ENCODE measurements around the gene TFG.

TFG gene

GRCh38 chr3:100702980-100703345, 6.3 kb upstream of the TFG start:
- no peak for DNase-seq (ENCODE audit: extremely low spot score, insufficient read length, low read depth)
- FAIRE-seq, result no peak

GRCh38 chr3:100703865-100704264, 5.4 kb upstream of the TFG start:
- DNase-seq (ENCODE audit: extremely low spot score, insufficient read length, low read depth) (no peak), FAIRE-seq (no peak)

GRCh38 chr3:100706365-100706764, 2.9 kb upstream of the TFG start:
- DNase-seq (ENCODE audit: extremely low spot score, insufficient read length, low read depth) (no peak), FAIRE-seq (no peak)

- no peak for DNase-seq (ENCODE audit: extremely low spot score, insufficient read length, low read depth)
- no peak for FAIRE-seq
Measured at GRCh38 chr3:100708644-100708988, 678 bp upstream of the TFG start.

GRCh38 chr3:100709842-100710260, 557 bp downstream of the TFG start:
- DNase-seq (ENCODE audit: extremely low spot score, insufficient read length, low read depth) (peak; percentile 1), FAIRE-seq (no peak)

GRCh38 chr3:100710261-100710968, 1.1 kb downstream of the TFG start:
- FAIRE-seq, result peak; percentile 79
- peak; percentile 42 for DNase-seq (ENCODE audit: extremely low spot score, insufficient read length, low read depth)

- FAIRE-seq, result no peak
- DNase-seq (ENCODE audit: extremely low spot score, insufficient read length, low read depth), result no peak
Measured at GRCh38 chr3:100715176-100715575, 5.9 kb downstream of the TFG start.

- DNase-seq (ENCODE audit: extremely low spot score, insufficient read length, low read depth) (no peak), FAIRE-seq (no peak)
Measured at GRCh38 chr3:100717063-100717462, 7.8 kb downstream of the TFG start.

- DNase-seq (ENCODE audit: extremely low spot score, insufficient read length, low read depth) (no peak), FAIRE-seq (no peak)
Measured at GRCh38 chr3:100717637-100718487, 8.6 kb downstream of the TFG start.

GRCh38 chr3:100719136-100719535, 9.8 kb downstream of the TFG start:
- no peak for DNase-seq (ENCODE audit: extremely low spot score, insufficient read length, low read depth)
- no peak for FAIRE-seq

- FAIRE-seq (no peak), DNase-seq (ENCODE audit: extremely low spot score, insufficient read length, low read depth) (no peak)
Measured at GRCh38 chr3:100720426-100720825, 11.1 kb downstream of the TFG start.

GRCh38 chr3:100725935-100726513, 16.7 kb downstream of the TFG start:
- FAIRE-seq (no peak), DNase-seq (ENCODE audit: extremely low spot score, insufficient read length, low read depth) (no peak)

- FAIRE-seq, result no peak
- no peak for DNase-seq (ENCODE audit: extremely low spot score, insufficient read length, low read depth)
Measured at GRCh38 chr3:100726706-100727105, 17.4 kb downstream of the TFG start.

GRCh38 chr3:100730524-100730923, 21.2 kb downstream of the TFG start:
- no peak for DNase-seq (ENCODE audit: extremely low spot score, insufficient read length, low read depth)
- no peak for FAIRE-seq

GRCh38 chr3:100732435-100732834, 23.1 kb downstream of the TFG start:
- FAIRE-seq (no peak), DNase-seq (ENCODE audit: extremely low spot score, insufficient read length, low read depth) (no peak)

GRCh38 chr3:100737334-100737733, 28.0 kb downstream of the TFG start:
- DNase-seq (ENCODE audit: extremely low spot score, insufficient read length, low read depth) (no peak), FAIRE-seq (no peak)

GRCh38 chr3:100740207-100740606, 30.9 kb downstream of the TFG start:
- DNase-seq (ENCODE audit: extremely low spot score, insufficient read length, low read depth) (no peak), FAIRE-seq (no peak)

- DNase-seq (ENCODE audit: extremely low spot score, insufficient read length, low read depth), result no peak
- FAIRE-seq, result no peak
Measured at GRCh38 chr3:100743535-100743934, 34.2 kb downstream of the TFG start.

- FAIRE-seq, result no peak
- no peak for DNase-seq (ENCODE audit: extremely low spot score, insufficient read length, low read depth)
Measured at GRCh38 chr3:100744671-100745070, 35.4 kb downstream of the TFG start.

- DNase-seq (ENCODE audit: extremely low spot score, insufficient read length, low read depth), result no peak
- peak; percentile 5 for FAIRE-seq
Measured at GRCh38 chr3:100745617-100746016, 36.3 kb downstream of the TFG start.

GRCh38 chr3:100746092-100746491, 36.8 kb downstream of the TFG start:
- FAIRE-seq (no peak), DNase-seq (ENCODE audit: extremely low spot score, insufficient read length, low read depth) (no peak)
